PC-3 (cell line): Measurements from ENCODE around the gene LBX2.

ENCODE experiments used
- CTCF ChIP-seq: fragments of 300-600 bp; sonication (generic); conservative IDR thresholded peaks from 2 replicates; pipeline ENCODE4 v1.5.1; 2017; ENCODE audit warnings: antibody characterized with exemption, low read depth, mild to moderate bottlenecking, low read length
- EZH2 ChIP-seq: fragments of 300-600 bp; sonication (generic); IDR thresholded peaks from one replicate; pipeline ENCODE4 v1.6.1; 2017; ENCODE audit warnings: antibody characterized with exemption, mild to moderate bottlenecking, low read length; ENCODE audit not compliant: unreplicated experiment
- EZH2phosphoT487 ChIP-seq: fragments of 300-600 bp; sonication (generic); IDR thresholded peaks from 2 replicates; pipeline ENCODE4 v1.6.1; 2018; ENCODE audit warnings: mild to moderate bottlenecking, antibody characterized with exemption, low read length, borderline replicate concordance

GRCh38 chr2:74527741-74528140 lies 28.3 kb upstream of the LBX2 start:
- no peak for TF ChIP-seq EZH2phosphoT487
- no peak for TF ChIP-seq CTCF
- no peak for TF ChIP-seq EZH2
